GM21717 (cell line): ENCODE measurements around the gene RGPD6.
"Not testable (repeated sequence)": the region's sequence is repeated elsewhere in the genome, so short reads cannot be mapped to it uniquely, and the experiment has no call there.

Experiments used
- ATAC-seq: cut with Tn5 transposase; IDR thresholded peaks from one replicate; pipeline ENCODE4 v1.9.1; 2021; ENCODE audit warnings: mild to moderate bottlenecking, moderate library complexity; ENCODE audit not compliant: unreplicated experiment

The RGPD6 gene

GRCh38 chr2:110576763-110577416, at the start of gene RGPD6:
Gene RGPD6, minus strand, starts transcription at chr2:110577222. Its CDS starts 198 bp downstream, at chr2:110577024.
- ATAC-seq, result peak; percentile 98

GRCh38 chr2:110619326-110619939, 42.4 kb upstream of the RGPD6 start:
- not testable (repeated sequence) for ATAC-seq

- not testable (repeated sequence) for ATAC-seq
Observed at GRCh38 chr2:110613927-110614326, 36.9 kb upstream of the RGPD6 start.

DNA sequence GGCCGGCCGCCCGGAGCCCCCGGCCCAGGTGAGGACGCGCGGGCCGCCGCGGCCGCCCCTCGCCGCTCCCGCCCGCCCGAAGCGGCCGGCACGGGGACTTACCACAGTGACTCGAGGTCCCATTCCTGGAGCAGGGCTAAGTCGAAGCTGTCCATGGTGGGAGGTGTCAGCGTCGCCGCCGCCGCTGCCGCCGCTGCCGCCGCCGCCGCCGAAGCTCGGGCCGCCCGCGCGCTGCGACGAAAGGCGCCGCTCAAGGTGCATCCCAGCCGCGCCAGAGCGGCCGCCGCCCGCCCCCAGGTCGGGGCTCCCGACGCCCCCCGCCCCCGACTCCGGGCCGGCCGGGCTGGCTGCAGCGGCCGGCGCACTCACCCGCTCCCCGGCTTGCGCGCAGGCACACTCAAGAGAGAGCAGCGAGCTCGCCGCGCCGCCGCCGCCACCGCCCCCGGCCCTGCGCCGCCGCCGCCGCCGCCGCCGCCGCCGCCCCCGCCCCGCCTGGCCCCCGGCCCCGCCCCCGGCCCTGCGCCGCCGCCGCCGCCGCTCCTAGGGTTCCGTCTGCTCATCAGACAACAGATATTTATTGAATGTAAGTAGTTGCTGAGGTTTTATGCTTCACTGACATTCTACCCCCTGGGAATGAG, 33.7 kb upstream of the RGPD6 start:
- not testable (repeated sequence) for ATAC-seq

DNA sequence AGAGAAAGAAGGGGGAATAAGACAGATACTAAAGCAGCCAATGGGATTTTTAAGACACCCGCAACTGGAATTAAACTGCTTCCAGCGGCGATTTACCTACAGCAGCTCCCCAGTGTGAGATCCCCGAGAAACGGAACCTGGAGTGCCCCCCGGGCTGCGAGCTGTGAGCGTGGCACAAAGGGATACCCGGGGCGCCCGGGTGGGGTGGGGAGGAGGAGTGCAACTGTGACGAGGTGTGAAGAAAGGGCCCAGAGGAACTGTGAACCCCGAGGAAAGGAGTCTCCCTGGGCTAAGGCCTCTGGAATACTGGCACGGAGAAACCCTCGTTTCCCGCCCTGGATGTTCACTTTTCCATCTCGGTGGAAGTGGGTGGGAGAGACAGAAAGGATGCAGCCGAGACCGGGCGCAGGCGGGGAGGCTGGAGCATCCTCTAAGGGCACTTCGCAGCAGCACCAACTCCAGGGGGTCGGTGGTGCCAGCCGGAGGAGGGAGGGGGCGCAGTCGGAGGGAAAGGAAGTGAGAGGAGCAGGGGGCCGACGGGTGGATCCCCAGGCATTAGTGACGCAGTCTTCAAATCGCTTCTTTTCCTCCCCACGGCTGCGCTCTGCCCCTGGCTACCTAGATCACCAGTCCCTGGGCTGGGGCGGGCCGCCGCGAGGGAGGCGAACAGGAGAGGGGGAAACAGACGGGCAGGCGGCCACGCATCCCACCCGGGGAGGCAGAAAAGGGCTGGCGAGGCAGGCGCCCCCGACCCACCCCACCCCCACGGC, 33.0 kb upstream of the RGPD6 start:
- not testable (repeated sequence) for ATAC-seq

- not testable (repeated sequence) for ATAC-seq
Observed at GRCh38 chr2:110608788-110609502, 31.9 kb upstream of the RGPD6 start.

- not testable (repeated sequence) for ATAC-seq
Observed at GRCh38 chr2:110605057-110605456, 28.0 kb upstream of the RGPD6 start.

- ATAC-seq, result not testable (repeated sequence)
Observed at GRCh38 chr2:110603917-110604591, 27.0 kb upstream of the RGPD6 start.

- ATAC-seq, result not testable (repeated sequence)
Observed at GRCh38 chr2:110602139-110602538, 25.1 kb upstream of the RGPD6 start.

GRCh38 chr2:110591973-110592372, 15.0 kb upstream of the RGPD6 start:
- not testable (repeated sequence) for ATAC-seq

DNA sequence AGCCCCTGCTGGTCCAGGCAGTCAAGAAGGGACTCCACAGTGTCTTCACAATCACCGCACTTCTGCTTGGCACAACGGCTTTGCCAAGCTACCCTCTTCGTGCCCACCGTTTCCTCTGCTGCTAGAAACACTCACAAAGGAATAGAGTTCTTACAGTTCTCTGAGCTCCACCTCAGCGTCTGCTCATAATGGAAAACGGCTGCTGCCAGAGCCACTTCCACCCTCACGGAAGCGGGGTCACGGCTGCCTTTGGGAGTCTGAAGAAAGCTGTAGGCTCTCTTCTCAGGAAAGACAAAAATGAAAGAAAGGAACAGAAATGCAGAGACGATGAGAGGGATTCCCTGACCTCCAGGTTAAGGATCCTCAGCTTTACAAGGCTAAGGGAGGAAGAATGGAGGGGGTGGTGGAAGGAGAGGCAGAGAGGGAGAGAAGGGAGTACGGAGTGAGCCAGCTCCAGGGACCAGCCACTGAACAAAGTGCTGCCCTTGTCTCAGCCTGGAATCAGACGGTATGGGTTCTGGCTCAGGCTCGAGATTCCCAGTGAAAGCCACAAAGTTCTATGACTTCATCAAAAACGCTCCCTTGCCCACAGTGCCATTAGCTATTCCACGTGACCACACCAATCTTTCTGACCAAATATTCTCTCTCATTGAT, 12.8 kb upstream of the RGPD6 start:
- not testable (repeated sequence) for ATAC-seq

DNA sequence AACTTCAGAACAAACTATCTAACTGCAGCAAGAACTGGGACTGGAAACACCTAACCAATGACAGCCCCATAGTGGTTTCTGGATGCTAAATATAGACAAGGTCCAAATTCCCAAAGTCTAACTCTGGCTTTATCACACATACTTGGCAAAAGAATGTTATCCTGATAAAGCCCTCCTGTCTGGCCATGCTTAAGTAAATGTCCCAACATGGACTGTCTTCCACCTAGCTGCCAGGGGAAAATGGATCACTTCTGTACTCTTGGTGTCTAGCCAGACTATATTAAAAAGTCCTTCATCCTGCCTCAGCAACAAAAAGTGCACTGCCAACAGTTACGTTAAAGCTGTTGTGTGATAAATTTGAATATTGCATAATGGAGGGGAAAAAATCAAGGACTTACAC, 11.5 kb upstream of the RGPD6 start:
- ATAC-seq, result not testable (repeated sequence)

DNA sequence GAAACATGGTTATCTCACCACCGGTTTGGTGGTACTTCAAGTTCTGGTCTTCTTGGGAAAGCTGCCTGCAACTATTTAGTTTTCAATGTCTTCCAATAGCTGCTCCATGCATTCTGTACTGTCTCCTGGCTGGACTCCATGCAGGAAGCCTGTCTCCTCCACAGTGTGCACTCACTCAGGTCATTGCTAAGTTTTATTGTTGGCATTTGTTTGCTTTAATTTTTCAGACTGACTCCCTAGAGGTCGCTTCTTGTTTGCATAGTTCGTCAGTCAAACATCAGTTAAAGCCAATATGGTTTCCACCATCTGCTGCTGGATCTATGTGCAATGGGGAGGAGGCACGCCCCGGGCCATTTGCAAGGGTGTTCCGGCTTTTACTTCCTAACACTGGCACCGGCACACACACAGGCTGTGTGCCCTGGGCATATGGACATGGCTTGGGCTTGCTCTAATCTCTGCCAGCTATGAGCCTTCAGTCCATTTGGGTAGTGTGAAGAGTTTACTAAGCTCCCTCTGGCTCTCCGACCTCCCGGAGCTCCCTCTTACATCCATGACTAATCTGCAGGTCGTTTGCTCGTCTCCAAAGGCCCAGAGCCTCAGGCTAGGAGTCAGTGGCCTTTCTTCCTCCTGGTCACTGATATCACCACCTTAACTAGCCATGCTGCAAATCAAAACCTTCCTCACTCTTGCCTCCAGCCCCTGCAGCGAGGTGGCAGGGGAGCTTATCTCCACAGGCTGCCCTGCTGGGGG, 2.4 kb upstream of the RGPD6 start:
- not testable (repeated sequence) for ATAC-seq

- ATAC-seq, result not testable (repeated sequence)
Observed at GRCh38 chr2:110578429-110578828, 1.4 kb upstream of the RGPD6 start.

GRCh38 chr2:110499755-110500377, 77.2 kb downstream of the RGPD6 start:
- ATAC-seq, result peak; percentile 92

GRCh38 chr2:110496027-110496426, 81.0 kb downstream of the RGPD6 start:
- not testable (repeated sequence) for ATAC-seq

DNA sequence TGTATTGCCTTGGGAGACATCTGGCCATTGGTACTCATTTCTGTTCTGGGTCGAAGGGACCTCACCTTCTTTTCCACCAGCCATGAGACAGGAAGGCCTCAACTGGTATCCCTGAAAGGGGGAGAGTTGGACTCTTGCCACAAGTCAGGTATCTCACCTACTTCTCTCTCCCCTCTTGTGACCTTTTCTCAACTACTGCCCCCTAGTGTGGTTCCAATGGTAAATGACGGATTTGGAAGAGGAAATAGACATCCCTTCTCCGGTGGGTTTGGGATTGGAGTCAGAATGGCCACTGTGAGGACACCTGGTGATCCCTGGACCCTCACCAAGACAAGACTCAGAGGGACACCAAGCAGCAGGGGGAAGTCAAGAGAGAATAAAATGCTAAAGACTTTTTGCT, 82.5 kb downstream of the RGPD6 start:
- not testable (repeated sequence) for ATAC-seq

GRCh38 chr2:110488991-110489390, 88.0 kb downstream of the RGPD6 start:
- ATAC-seq, result not testable (repeated sequence)
